ENCODE results near the gene LEFTY2.
A peak's percentile ranks its signal among the peaks of the same experiment; 100 is the strongest.

The LEFTY2 gene

GRCh38 chr1:225946803-225947202 lies 5.8 kb upstream of the LEFTY2 start:
- peaks cover 86% of the 10 kb centered on the region for H3K27me3 ChIP-seq (ENCODE audit: insufficient read depth, insufficient read length)
- no peak overlapping the region for H3K9ac ChIP-seq (ENCODE audit: insufficient read length, low read depth)
- no peak for DNase-seq (ENCODE audit: low read depth, low spot score)
- TF ChIP-seq SUZ12 (IDR thresholded peaks at IDR 0.05; ENCODE audit: extremely low read depth, insufficient read depth, insufficient read length) (no peak), ZNF274 (IDR thresholded peaks at IDR 0.05; ENCODE audit: low read depth, low read length) (no peak), YY1 (IDR thresholded peaks at IDR 0.05; ENCODE audit: insufficient read depth, insufficient read length) (no peak)
- H3K36me3 ChIP-seq (ENCODE audit: insufficient read depth, insufficient read length, low read length) = no peaks in the 10 kb centered on the region
- H3K9me3 ChIP-seq (ENCODE audit: insufficient read depth, low read length) = no peaks in the 10 kb centered on the region
- peaks cover 25% of the 10 kb centered on the region for H3K4me1 ChIP-seq (ENCODE audit: insufficient read depth, insufficient read length)
- no peak overlapping the region for H3K4me3 ChIP-seq (ENCODE audit: insufficient read length, low read depth)

GRCh38 chr1:225946082-225946620 lies 5.1 kb upstream of the LEFTY2 start:
- no peak for TF ChIP-seq SUZ12 (IDR thresholded peaks at IDR 0.05; ENCODE audit: extremely low read depth, insufficient read depth, insufficient read length)
- no peak for DNase-seq (ENCODE audit: low read depth, low spot score)
- no peaks in the 10 kb centered on the region for H3K36me3 ChIP-seq (ENCODE audit: insufficient read depth, insufficient read length, low read length)
- H3K4me3 ChIP-seq (ENCODE audit: insufficient read length, low read depth) = no peak overlapping the region
- no peaks in the 10 kb centered on the region for H3K9me3 ChIP-seq (ENCODE audit: insufficient read depth, low read length)
- peaks cover 22% of the 10 kb centered on the region for H3K4me1 ChIP-seq (ENCODE audit: insufficient read depth, insufficient read length)
- H3K9ac ChIP-seq (ENCODE audit: insufficient read length, low read depth) = no peak overlapping the region
- H3K27me3 ChIP-seq (ENCODE audit: insufficient read depth, insufficient read length) = peaks cover 90% of the 10 kb centered on the region

GRCh38 chr1:225945564-225945963 lies 4.5 kb upstream of the LEFTY2 start:
- peak; percentile 86 for DNase-seq (ENCODE audit: low read depth, low spot score)
- Histone ChIP-seq H3K4me3 (ENCODE audit: insufficient read length, low read depth) (no peak overlapping the region), H3K4me1 (ENCODE audit: insufficient read depth, insufficient read length) (peaks cover 16% of the 10 kb centered on the region), H3K9ac (ENCODE audit: insufficient read length, low read depth) (no peak overlapping the region), H3K36me3 (ENCODE audit: insufficient read depth, insufficient read length, low read length) (no peaks in the 10 kb centered on the region), H3K9me3 (ENCODE audit: insufficient read depth, low read length) (no peaks in the 10 kb centered on the region), H3K27me3 (ENCODE audit: insufficient read depth, insufficient read length) (peaks cover 85% of the 10 kb centered on the region)
- TF ChIP-seq SUZ12 (IDR thresholded peaks at IDR 0.05; ENCODE audit: extremely low read depth, insufficient read depth, insufficient read length) (no peak), YY1 (IDR thresholded peaks at IDR 0.05; ENCODE audit: insufficient read depth, insufficient read length) (no peak), ZNF274 (IDR thresholded peaks at IDR 0.05; ENCODE audit: low read depth, low read length) (no peak)

GRCh38 chr1:225944951-225945350 lies 3.9 kb upstream of the LEFTY2 start:
- Histone ChIP-seq H3K4me1 (ENCODE audit: insufficient read depth, insufficient read length) (peaks cover 16% of the 10 kb centered on the region), H3K9me3 (ENCODE audit: insufficient read depth, low read length) (no peaks in the 10 kb centered on the region), H3K36me3 (ENCODE audit: insufficient read depth, insufficient read length, low read length) (no peaks in the 10 kb centered on the region), H3K4me3 (ENCODE audit: insufficient read length, low read depth) (no peak overlapping the region), H3K27me3 (ENCODE audit: insufficient read depth, insufficient read length) (peaks cover 84% of the 10 kb centered on the region), H3K9ac (ENCODE audit: insufficient read length, low read depth) (no peak overlapping the region)
- TF ChIP-seq YY1 (IDR thresholded peaks at IDR 0.05; ENCODE audit: insufficient read depth, insufficient read length) (no peak), SUZ12 (IDR thresholded peaks at IDR 0.05; ENCODE audit: extremely low read depth, insufficient read depth, insufficient read length) (no peak), ZNF274 (IDR thresholded peaks at IDR 0.05; ENCODE audit: low read depth, low read length) (no peak)
- DNase-seq (ENCODE audit: low read depth, low spot score) = no peak

- no peaks in the 10 kb centered on the region for H3K9me3 ChIP-seq (ENCODE audit: insufficient read depth, low read length)
- peaks cover 83% of the 10 kb centered on the region for H3K27me3 ChIP-seq (ENCODE audit: insufficient read depth, insufficient read length)
- H3K4me1 ChIP-seq (ENCODE audit: insufficient read depth, insufficient read length) = peaks cover 16% of the 10 kb centered on the region
- H3K36me3 ChIP-seq (ENCODE audit: insufficient read depth, insufficient read length, low read length) = no peaks in the 10 kb centered on the region
- TF ChIP-seq ZNF274 (IDR thresholded peaks at IDR 0.05; ENCODE audit: low read depth, low read length) (no peak), SUZ12 (IDR thresholded peaks at IDR 0.05; ENCODE audit: extremely low read depth, insufficient read depth, insufficient read length) (no peak), YY1 (IDR thresholded peaks at IDR 0.05; ENCODE audit: insufficient read depth, insufficient read length) (no peak)
- no peak overlapping the region for H3K9ac ChIP-seq (ENCODE audit: insufficient read length, low read depth)
- no peak overlapping the region for H3K4me3 ChIP-seq (ENCODE audit: insufficient read length, low read depth)
- DNase-seq (ENCODE audit: low read depth, low spot score) = no peak
Observed at GRCh38 chr1:225944387-225944786, 3.4 kb upstream of the LEFTY2 start.

GRCh38 chr1:225943582-225943981 lies 2.6 kb upstream of the LEFTY2 start:
- Histone ChIP-seq H3K36me3 (ENCODE audit: insufficient read depth, insufficient read length, low read length) (no peaks in the 10 kb centered on the region), H3K9ac (ENCODE audit: insufficient read length, low read depth) (no peak overlapping the region), H3K4me3 (ENCODE audit: insufficient read length, low read depth) (no peak overlapping the region), H3K4me1 (ENCODE audit: insufficient read depth, insufficient read length) (peaks cover 16% of the 10 kb centered on the region), H3K27me3 (ENCODE audit: insufficient read depth, insufficient read length) (peaks cover 75% of the 10 kb centered on the region), H3K9me3 (ENCODE audit: insufficient read depth, low read length) (no peaks in the 10 kb centered on the region)
- TF ChIP-seq ZNF274 (IDR thresholded peaks at IDR 0.05; ENCODE audit: low read depth, low read length) (no peak), YY1 (IDR thresholded peaks at IDR 0.05; ENCODE audit: insufficient read depth, insufficient read length) (no peak), SUZ12 (IDR thresholded peaks at IDR 0.05; ENCODE audit: extremely low read depth, insufficient read depth, insufficient read length) (no peak)
- no peak for DNase-seq (ENCODE audit: low read depth, low spot score)

GRCh38 chr1:225942574-225942973 lies 1.6 kb upstream of the LEFTY2 start:
- DNase-seq (ENCODE audit: low read depth, low spot score) = no peak

GRCh38 chr1:225941942-225942222 lies 862 bp upstream of the LEFTY2 start:
- H3K36me3 ChIP-seq (ENCODE audit: insufficient read depth, insufficient read length, low read length) = no peaks in the 10 kb centered on the region
- H3K4me1 ChIP-seq (ENCODE audit: insufficient read depth, insufficient read length) = peaks cover 16% of the 10 kb centered on the region
- no peak overlapping the region for H3K4me3 ChIP-seq (ENCODE audit: insufficient read length, low read depth)
- peaks cover 58% of the 10 kb centered on the region for H3K27me3 ChIP-seq (ENCODE audit: insufficient read depth, insufficient read length)
- no peak overlapping the region for H3K9ac ChIP-seq (ENCODE audit: insufficient read length, low read depth)
- TF ChIP-seq YY1 (IDR thresholded peaks at IDR 0.05; ENCODE audit: insufficient read depth, insufficient read length) (no peak), SUZ12 (IDR thresholded peaks at IDR 0.05; ENCODE audit: extremely low read depth, insufficient read depth, insufficient read length) (no peak), ZNF274 (IDR thresholded peaks at IDR 0.05; ENCODE audit: low read depth, low read length) (no peak)
- DNase-seq (ENCODE audit: low read depth, low spot score) = no peak
- H3K9me3 ChIP-seq (ENCODE audit: insufficient read depth, low read length) = no peaks in the 10 kb centered on the region

More at GRCh38 chr1:225942574-225942973, 1.6 kb upstream of the LEFTY2 start:
- Histone ChIP-seq H3K9me3 (ENCODE audit: insufficient read depth, low read length) (no peaks in the 10 kb centered on the region), H3K27me3 (ENCODE audit: insufficient read depth, insufficient read length) (peaks cover 65% of the 10 kb centered on the region), H3K4me3 (ENCODE audit: insufficient read length, low read depth) (no peak overlapping the region), H3K36me3 (ENCODE audit: insufficient read depth, insufficient read length, low read length) (no peaks in the 10 kb centered on the region), H3K9ac (ENCODE audit: insufficient read length, low read depth) (no peak overlapping the region), H3K4me1 (ENCODE audit: insufficient read depth, insufficient read length) (peaks cover 16% of the 10 kb centered on the region)
- TF ChIP-seq YY1 (IDR thresholded peaks at IDR 0.05; ENCODE audit: insufficient read depth, insufficient read length) (no peak), ZNF274 (IDR thresholded peaks at IDR 0.05; ENCODE audit: low read depth, low read length) (no peak), SUZ12 (IDR thresholded peaks at IDR 0.05; ENCODE audit: extremely low read depth, insufficient read depth, insufficient read length) (no peak)
